Hepatocyte (in vitro differentiated cells): ENCODE data around the gene CPB2. TPM values are rescaled to one million over a fixed set of nuclear protein-coding genes. Genes with fewer than 3 reads are reported as not detected.

ENCODE experiments used
- DNase-seq: peaks from one replicate; pipeline ENCODE4 v3.0.0-alpha.2; 2016; ENCODE audit warnings: low spot score
- H2AFZ ChIP-seq: fragments of 200-600 bp; sonication (generic); 2 replicates; pipeline ENCODE4 v1.6.0; 2016; ENCODE audit warnings: antibody characterized with exemption, mild to moderate bottlenecking
- H3K27ac ChIP-seq: fragments of 200-600 bp; sonication (generic); 2 replicates; pipeline ENCODE4 v1.5.1; 2016; ENCODE audit warnings: mild to moderate bottlenecking
- H3K27me3 ChIP-seq: fragments of 200-600 bp; sonication (generic); 2 replicates; pipeline ENCODE4 v1.6.1; 2016
- H3K36me3 ChIP-seq: fragments of 200-600 bp; sonication (generic); replicated peaks from 2 replicates; pipeline ENCODE4 v1.5.1; 2016; ENCODE audit warnings: low read depth; ENCODE audit not compliant: insufficient read depth
- H3K4me1 ChIP-seq: fragments of 200-600 bp; sonication (generic); 2 replicates; pipeline ENCODE4 v1.5.1; 2016; ENCODE audit warnings: mild to moderate bottlenecking, moderate library complexity; ENCODE audit not compliant: insufficient read depth
- H3K4me2 ChIP-seq: fragments of 200-600 bp; sonication (generic); 2 replicates; pipeline ENCODE4 v1.6.0; 2016
- H3K4me3 ChIP-seq: fragments of 200-600 bp; sonication (generic); 2 replicates; pipeline ENCODE4 v1.5.1; 2016; ENCODE audit warnings: mild to moderate bottlenecking
- H3K79me2 ChIP-seq: fragments of 200-600 bp; sonication (generic); 2 replicates; pipeline ENCODE4 v1.6.0; 2017; ENCODE audit warnings: mild to moderate bottlenecking
- H3K9me2 ChIP-seq: fragments of 200-600 bp; sonication (generic); replicated peaks from 2 replicates; pipeline ENCODE4 v1.6.0; 2017; ENCODE audit warnings: mild to moderate bottlenecking; ENCODE audit not compliant: insufficient read depth
- H3K9me3 ChIP-seq: fragments of 200-600 bp; sonication (generic); 2 replicates; pipeline ENCODE4 v1.5.1; 2016; ENCODE audit warnings: low read depth, mild to moderate bottlenecking
- H4K20me1 ChIP-seq: fragments of 200-600 bp; sonication (generic); 2 replicates; pipeline ENCODE4 v1.6.0; 2016; ENCODE audit warnings: mild to moderate bottlenecking; ENCODE audit not compliant: insufficient read depth, poor library complexity, severe bottlenecking
- EZH2 ChIP-seq: fragments of 200-600 bp; sonication (generic); IDR thresholded peaks from 2 replicates; pipeline ENCODE4 v1.6.1; 2016; ENCODE audit warnings: antibody characterized with exemption, mild to moderate bottlenecking, borderline replicate concordance
- EZH2phosphoT487 ChIP-seq: fragments of 200-600 bp; sonication (generic); IDR thresholded peaks from one replicate; pipeline ENCODE4 v1.6.1; 2018; ENCODE audit warnings: antibody characterized with exemption, mild to moderate bottlenecking, low read depth, moderate library complexity; ENCODE audit not compliant: unreplicated experiment, severe bottlenecking
- WGBS: methylation state at CpG from one replicate; pipeline ENCODE4 v1.1.6; 2016; ENCODE audit warnings: low lambda C conversion rate; ENCODE audit errors: missing lambda C conversion rate; 5-methylcytosine and 5-hydroxymethylcytosine counted together
- polyA plus RNA-seq: library from polyadenylated mRNA; unstranded; fragments of >200 nt; fragmentation: Nextera tagmentation; extraction: Ambion mirVana; gene quantifications from 2 replicates; pipeline ENCODE4 v1.2.1, GENCODE V29; 2016
- total RNA-seq: library from RNA; depleted of rRNA; stranded (reverse); fragments of >200 nt; gene quantifications from 2 replicates; pipeline ENCODE4 v1.2.3, GENCODE V29; 2014
- TF ChIP-seq, protein P1 (sequence below): fragments of 200-600 bp; sonication (generic); IDR thresholded peaks from 2 replicates; pipeline ENCODE4 v1.5.1; 2016; ENCODE audit warnings: antibody characterized with exemption, mild to moderate bottlenecking; ENCODE audit not compliant: poor library complexity

Gene CPB2
- total and polyA plus RNA-seq, 2 experiments from 2014 or later: 43.3 to 54.6 TPM

DNA sequence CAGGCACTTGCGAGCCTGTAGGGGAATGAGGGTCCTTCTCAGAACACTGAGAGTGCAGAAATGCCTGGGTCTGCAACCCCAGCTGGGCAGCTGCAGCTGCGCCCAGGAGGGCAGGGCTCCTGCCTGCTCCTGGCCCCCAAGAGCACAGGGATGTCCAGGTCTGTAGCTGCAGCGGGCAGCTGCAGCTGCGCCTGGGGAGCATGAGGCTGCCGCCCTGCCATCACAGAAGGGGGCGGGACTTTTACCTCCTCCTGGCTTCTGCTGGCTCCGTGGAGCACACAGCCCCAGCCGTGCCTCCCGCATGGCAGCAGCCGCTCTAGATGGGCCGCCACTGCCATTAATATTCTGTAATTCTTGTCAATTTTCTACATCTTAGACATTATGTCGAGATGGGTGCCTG lies 17.8 kb downstream of the CPB2 start:
- H3K36me3 ChIP-seq: no peaks in the 10 kb centered on the region
- no peaks in the 10 kb centered on the region for H3K9me2 ChIP-seq
- H3K79me2 ChIP-seq: no peaks in the 10 kb centered on the region
- H3K27ac ChIP-seq: no peak overlapping the region
- TF ChIP-seq, protein P1, sequence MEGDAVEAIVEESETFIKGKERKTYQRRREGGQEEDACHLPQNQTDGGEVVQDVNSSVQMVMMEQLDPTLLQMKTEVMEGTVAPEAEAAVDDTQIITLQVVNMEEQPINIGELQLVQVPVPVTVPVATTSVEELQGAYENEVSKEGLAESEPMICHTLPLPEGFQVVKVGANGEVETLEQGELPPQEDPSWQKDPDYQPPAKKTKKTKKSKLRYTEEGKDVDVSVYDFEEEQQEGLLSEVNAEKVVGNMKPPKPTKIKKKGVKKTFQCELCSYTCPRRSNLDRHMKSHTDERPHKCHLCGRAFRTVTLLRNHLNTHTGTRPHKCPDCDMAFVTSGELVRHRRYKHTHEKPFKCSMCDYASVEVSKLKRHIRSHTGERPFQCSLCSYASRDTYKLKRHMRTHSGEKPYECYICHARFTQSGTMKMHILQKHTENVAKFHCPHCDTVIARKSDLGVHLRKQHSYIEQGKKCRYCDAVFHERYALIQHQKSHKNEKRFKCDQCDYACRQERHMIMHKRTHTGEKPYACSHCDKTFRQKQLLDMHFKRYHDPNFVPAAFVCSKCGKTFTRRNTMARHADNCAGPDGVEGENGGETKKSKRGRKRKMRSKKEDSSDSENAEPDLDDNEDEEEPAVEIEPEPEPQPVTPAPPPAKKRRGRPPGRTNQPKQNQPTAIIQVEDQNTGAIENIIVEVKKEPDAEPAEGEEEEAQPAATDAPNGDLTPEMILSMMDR: no peak
- TF ChIP-seq EZH2 (no peak), EZH2phosphoT487 (no peak)
- H3K4me1 ChIP-seq: no peaks in the 10 kb centered on the region
- no peaks in the 10 kb centered on the region for H3K9me3 ChIP-seq
- H3K4me3 ChIP-seq: no peak overlapping the region
- H3K4me2 ChIP-seq: no peak overlapping the region
- WGBS: 94% methylated on average over 12 of the region's 12 CpGs
- H4K20me1 ChIP-seq: no peaks in the 10 kb centered on the region
- H2AFZ ChIP-seq: no peak overlapping the region
- DNase-seq: no peak
- H3K27me3 ChIP-seq: no peaks in the 10 kb centered on the region

DNA sequence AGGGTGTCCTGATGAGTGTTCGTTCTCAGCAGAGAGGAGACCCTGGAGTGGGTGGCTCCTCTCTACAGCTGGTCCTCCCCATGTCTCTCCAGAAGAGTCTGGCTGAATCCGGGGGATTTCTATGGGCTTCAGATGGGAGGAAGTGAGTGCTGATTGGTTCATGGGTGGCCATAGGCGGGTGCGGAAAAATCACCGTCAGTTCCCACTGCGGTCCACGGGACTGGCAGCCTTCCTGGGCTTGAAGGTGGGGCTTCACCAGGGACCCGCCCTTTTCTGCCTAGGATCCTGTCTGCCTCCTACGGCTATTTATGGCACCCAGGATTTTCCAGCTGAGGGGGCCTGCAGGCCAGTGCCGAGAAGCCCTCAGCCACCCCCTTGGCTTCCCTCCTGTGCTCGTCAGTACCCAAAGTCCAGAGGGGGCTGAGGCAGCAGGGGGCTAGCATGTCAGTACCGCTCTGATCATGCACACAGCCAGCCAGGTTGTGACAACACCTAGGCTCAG lies 18.4 kb downstream of the CPB2 start:
- H3K79me2 ChIP-seq: no peaks in the 10 kb centered on the region
- no peak overlapping the region for H3K4me2 ChIP-seq
- DNase-seq: no peak
- no peaks in the 10 kb centered on the region for H3K27me3 ChIP-seq
- H3K4me3 ChIP-seq: no peak overlapping the region
- no peaks in the 10 kb centered on the region for H3K4me1 ChIP-seq
- no peak overlapping the region for H3K27ac ChIP-seq
- TF ChIP-seq, protein P1: no peak
- TF ChIP-seq EZH2phosphoT487: no peak
- TF ChIP-seq EZH2: no peak
- no peak overlapping the region for H2AFZ ChIP-seq
- H4K20me1 ChIP-seq: no peaks in the 10 kb centered on the region
- H3K9me2 ChIP-seq: no peaks in the 10 kb centered on the region
- H3K9me3 ChIP-seq: no peaks in the 10 kb centered on the region
- no peaks in the 10 kb centered on the region for H3K36me3 ChIP-seq
- WGBS: 94% methylated on average over 12 of the region's 12 CpGs

GRCh38 chr13:46085737-46086136 lies 19.1 kb downstream of the CPB2 start:
- Histone ChIP-seq H3K79me2 (no peaks in the 10 kb centered on the region), H3K4me1 (no peaks in the 10 kb centered on the region), H3K4me2 (no peak overlapping the region), H2AFZ (no peak overlapping the region), H3K9me3 (no peaks in the 10 kb centered on the region), H3K9me2 (no peaks in the 10 kb centered on the region), H3K4me3 (no peak overlapping the region), H3K27ac (no peak overlapping the region), H3K27me3 (no peaks in the 10 kb centered on the region), H3K36me3 (no peaks in the 10 kb centered on the region), H4K20me1 (no peaks in the 10 kb centered on the region)
- TF ChIP-seq, protein P1: no peak
- no peak for TF ChIP-seq EZH2phosphoT487
- TF ChIP-seq EZH2: no peak
- 96% methylated on average over 13 of the region's 13 CpGs for WGBS
- DNase-seq: no peak

- no peaks in the 10 kb centered on the region for H3K27me3 ChIP-seq
- H3K79me2 ChIP-seq: no peaks in the 10 kb centered on the region
- no peak overlapping the region for H3K27ac ChIP-seq
- no peaks in the 10 kb centered on the region for H3K9me3 ChIP-seq
- H3K36me3 ChIP-seq: no peaks in the 10 kb centered on the region
- H2AFZ ChIP-seq: no peak overlapping the region
- TF ChIP-seq EZH2phosphoT487 (no peak), EZH2 (no peak)
- TF ChIP-seq, protein P1: no peak
- no peaks in the 10 kb centered on the region for H3K9me2 ChIP-seq
- no peaks in the 10 kb centered on the region for H3K4me1 ChIP-seq
- no peak overlapping the region for H3K4me3 ChIP-seq
- 96% methylated on average over 5 of the region's 5 CpGs for WGBS
- no peak for DNase-seq
- no peaks in the 10 kb centered on the region for H4K20me1 ChIP-seq
- H3K4me2 ChIP-seq: no peak overlapping the region
These were observed 22.5 kb downstream of the CPB2 start for GRCh38 chr13:46082324-46082723.
